Astrocyte (in vitro differentiated cells and primary cell): Measurements from ENCODE around the gene SHISA3. TPM values are rescaled to one million over a fixed set of nuclear protein-coding genes. Genes with fewer than 3 reads are reported as not detected.
A peak's percentile ranks its signal among the peaks of the same experiment; 100 is the strongest.

Source experiments
- DNase-seq: peaks from one replicate; pipeline ENCODE4 v3.0.0-alpha.2; 2010; ENCODE audit warnings: low read depth
- FAIRE-seq: peaks from 2 replicates; lab custom pipeline; 2011; peaks lifted over from hg19 to GRCh38; lab: Jason Lieb, UNC
- H2AFZ ChIP-seq: 2 replicates; pipeline ENCODE4 v1.6.0; 2012; ENCODE audit warnings: low read depth, low read length, inconsistent platforms
- H3K27ac ChIP-seq: 2 replicates; pipeline ENCODE4 v1.5.1; 2011; ENCODE audit warnings: low read depth, low read length, inconsistent platforms
- H3K27me3 ChIP-seq: 2 replicates; pipeline ENCODE4 v1.6.0; 2011; ENCODE audit warnings: low read length, inconsistent platforms; ENCODE audit not compliant: insufficient read depth
- H3K36me3 ChIP-seq: 2 replicates; pipeline ENCODE4 v1.5.1; 2011; ENCODE audit warnings: low read length, inconsistent platforms; ENCODE audit not compliant: insufficient read depth
- H3K4me1 ChIP-seq: 2 replicates; pipeline ENCODE4 v1.5.1; 2011; ENCODE audit warnings: low read length, inconsistent platforms; ENCODE audit not compliant: insufficient read depth
- H3K4me2 ChIP-seq: 2 replicates; pipeline ENCODE4 v1.6.0; 2012; ENCODE audit warnings: low read length, inconsistent platforms
- H3K4me3 ChIP-seq: 2 replicates; pipeline ENCODE4 v1.5.1; 2011; ENCODE audit warnings: low read depth, mild to moderate bottlenecking, low read length, inconsistent platforms; ENCODE audit not compliant: insufficient read depth
- H3K79me2 ChIP-seq: 2 replicates; pipeline ENCODE4 v1.6.0; 2012; ENCODE audit warnings: mild to moderate bottlenecking, low read length, inconsistent platforms; ENCODE audit not compliant: insufficient read depth
- H3K9ac ChIP-seq: 2 replicates; pipeline ENCODE4 v1.6.0; 2012; ENCODE audit warnings: mild to moderate bottlenecking, low read length, inconsistent platforms
- H3K9me3 ChIP-seq: 2 replicates; pipeline ENCODE4 v1.5.1; 2012; ENCODE audit warnings: low read depth, mild to moderate bottlenecking, low read length, inconsistent platforms; ENCODE audit not compliant: insufficient read depth
- H4K20me1 ChIP-seq: 2 replicates; pipeline ENCODE4 v1.6.0; 2012; ENCODE audit warnings: low read length, inconsistent platforms; ENCODE audit not compliant: insufficient read depth
- H3K27ac Mint-ChIP-seq: one replicate; pipeline ENCODE4 v1.8.0; 2021; ENCODE audit warnings: mild to moderate bottlenecking, mixed read lengths; ENCODE audit not compliant: unreplicated experiment
- H3K27me3 Mint-ChIP-seq: one replicate; pipeline ENCODE4 v1.8.0; 2021; ENCODE audit warnings: low read depth, mixed read lengths; ENCODE audit not compliant: unreplicated experiment
- H3K36me3 Mint-ChIP-seq: one replicate; pipeline ENCODE4 v1.8.0; 2021; ENCODE audit warnings: low read depth, mixed read lengths; ENCODE audit not compliant: unreplicated experiment
- H3K4me1 Mint-ChIP-seq: one replicate; pipeline ENCODE4 v1.8.0; 2021; ENCODE audit warnings: low read depth, mixed read lengths; ENCODE audit not compliant: unreplicated experiment
- H3K4me3 Mint-ChIP-seq: one replicate; pipeline ENCODE4 v1.8.0; 2021; ENCODE audit warnings: mild to moderate bottlenecking, moderate library complexity, mixed read lengths; ENCODE audit not compliant: unreplicated experiment
- H3K9me3 Mint-ChIP-seq: one replicate; pipeline ENCODE4 v1.8.0; 2021; ENCODE audit warnings: mild to moderate bottlenecking, mixed read lengths; ENCODE audit not compliant: unreplicated experiment
- EZH2 ChIP-seq: IDR thresholded peaks from 2 replicates; pipeline ENCODE4 v1.6.1; 2012; ENCODE audit warnings: mild to moderate bottlenecking, low read length, inconsistent platforms; ENCODE audit not compliant: insufficient read depth
- total RNA-seq: library from RNA; stranded (reverse); gene quantifications from 2 replicates; pipeline ENCODE4 v1.2.1, GENCODE V29; 2021
- TF ChIP-seq, protein P1 (sequence below): IDR thresholded peaks from 2 replicates; pipeline ENCODE4 v1.5.1; 2011; ENCODE audit warnings: low read depth, mild to moderate bottlenecking, inconsistent platforms, low read length, moderate library complexity; ENCODE audit not compliant: insufficient read depth

Gene SHISA3
- total RNA-seq, 1 donor from 2014 or later, result not detected

DNA sequence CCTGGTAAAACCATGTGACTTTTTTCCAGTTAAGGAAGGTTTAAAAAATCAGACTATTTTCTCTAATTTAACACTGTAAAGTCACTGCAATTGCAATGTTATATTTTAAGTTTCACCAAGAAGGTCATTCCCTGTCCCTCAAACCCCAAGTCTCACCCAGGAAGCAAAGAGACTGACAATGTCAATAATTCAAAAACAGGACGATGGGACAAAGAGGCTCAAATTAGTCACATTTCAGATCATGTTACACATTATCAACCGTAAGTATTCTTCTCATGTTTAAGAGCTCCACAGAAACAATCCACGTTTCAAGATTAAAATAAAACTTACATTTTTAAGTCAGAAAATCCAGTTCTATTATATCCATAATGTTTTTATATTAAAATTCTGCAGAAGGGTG lies 13.2 kb downstream of the SHISA3 start:
- Histone ChIP-seq H2AFZ (no peak overlapping the region), H3K27ac (no peak overlapping the region)
- no peak for FAIRE-seq

DNA sequence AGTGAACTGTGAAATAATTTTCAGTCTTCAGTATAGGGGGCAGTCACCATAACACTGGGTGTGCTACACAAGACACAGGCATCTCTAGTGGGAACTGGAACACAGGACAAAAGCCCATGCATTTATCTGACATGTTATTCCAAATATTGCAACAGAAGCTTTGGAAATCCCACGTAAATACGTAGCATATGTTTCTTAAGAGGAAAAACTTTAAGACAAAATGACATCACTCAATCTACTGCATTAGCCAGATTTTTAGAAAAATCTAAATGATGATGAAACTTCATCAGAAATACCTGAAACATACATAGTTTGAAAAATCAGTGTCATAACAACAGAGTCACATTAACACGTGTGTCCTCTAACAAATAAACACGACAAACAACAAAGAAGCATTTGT lies 14.5 kb downstream of the SHISA3 start:
- H3K27ac Mint-ChIP-seq, result no peak overlapping the region
- DNase-seq, result no peak

More for the DNA sequence above, 13.2 kb downstream of the SHISA3 start:
- no peak overlapping the region for H3K4me3 Mint-ChIP-seq
- peaks cover 15% of the 10 kb centered on the region for H3K4me1 ChIP-seq
- H3K4me3 ChIP-seq, result no peak overlapping the region
- DNase-seq, result no peak
- TF ChIP-seq, protein P1, sequence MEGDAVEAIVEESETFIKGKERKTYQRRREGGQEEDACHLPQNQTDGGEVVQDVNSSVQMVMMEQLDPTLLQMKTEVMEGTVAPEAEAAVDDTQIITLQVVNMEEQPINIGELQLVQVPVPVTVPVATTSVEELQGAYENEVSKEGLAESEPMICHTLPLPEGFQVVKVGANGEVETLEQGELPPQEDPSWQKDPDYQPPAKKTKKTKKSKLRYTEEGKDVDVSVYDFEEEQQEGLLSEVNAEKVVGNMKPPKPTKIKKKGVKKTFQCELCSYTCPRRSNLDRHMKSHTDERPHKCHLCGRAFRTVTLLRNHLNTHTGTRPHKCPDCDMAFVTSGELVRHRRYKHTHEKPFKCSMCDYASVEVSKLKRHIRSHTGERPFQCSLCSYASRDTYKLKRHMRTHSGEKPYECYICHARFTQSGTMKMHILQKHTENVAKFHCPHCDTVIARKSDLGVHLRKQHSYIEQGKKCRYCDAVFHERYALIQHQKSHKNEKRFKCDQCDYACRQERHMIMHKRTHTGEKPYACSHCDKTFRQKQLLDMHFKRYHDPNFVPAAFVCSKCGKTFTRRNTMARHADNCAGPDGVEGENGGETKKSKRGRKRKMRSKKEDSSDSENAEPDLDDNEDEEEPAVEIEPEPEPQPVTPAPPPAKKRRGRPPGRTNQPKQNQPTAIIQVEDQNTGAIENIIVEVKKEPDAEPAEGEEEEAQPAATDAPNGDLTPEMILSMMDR, result no peak
- no peak for TF ChIP-seq EZH2
- no peaks in the 10 kb centered on the region for H3K9me3 Mint-ChIP-seq
- H3K9me3 ChIP-seq, result no peaks in the 10 kb centered on the region
- H4K20me1 ChIP-seq, result no peaks in the 10 kb centered on the region
- H3K27me3 Mint-ChIP-seq, result peaks cover 7% of the 10 kb centered on the region
- H3K36me3 Mint-ChIP-seq, result no peaks in the 10 kb centered on the region
- no peaks in the 10 kb centered on the region for H3K27me3 ChIP-seq
- no peak overlapping the region for H3K9ac ChIP-seq
- H3K4me2 ChIP-seq, result no peak overlapping the region
- peaks cover 22% of the 10 kb centered on the region for H3K4me1 Mint-ChIP-seq
- H3K79me2 ChIP-seq, result no peaks in the 10 kb centered on the region
- no peak overlapping the region for H3K27ac Mint-ChIP-seq
- no peaks in the 10 kb centered on the region for H3K36me3 ChIP-seq

DNA sequence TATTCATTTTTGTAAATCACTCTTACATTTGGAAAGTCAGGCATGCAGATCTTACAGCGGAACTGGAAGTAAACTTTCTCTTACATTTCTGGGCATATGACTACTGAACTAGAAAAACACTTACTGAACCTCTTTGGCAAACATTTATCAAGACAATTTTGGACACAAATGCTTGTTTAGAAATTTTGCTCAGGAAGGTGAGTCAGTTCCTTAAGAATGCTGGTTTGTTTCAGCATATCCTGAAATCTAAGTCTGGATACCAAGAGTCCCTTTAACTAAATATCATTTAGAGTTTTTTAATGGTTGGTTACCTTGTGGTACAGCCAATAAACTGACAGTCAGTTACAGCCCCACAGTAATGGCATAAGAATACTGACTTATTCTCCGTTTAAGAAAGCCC lies 15.0 kb downstream of the SHISA3 start:
- H3K9ac ChIP-seq, result no peak overlapping the region
- H3K9me3 Mint-ChIP-seq, result no peaks in the 10 kb centered on the region
- no peak overlapping the region for H3K4me3 ChIP-seq
- H3K27ac ChIP-seq, result peak overlapping the region; percentile 30
- no peak overlapping the region for H3K4me3 Mint-ChIP-seq
- peaks cover 22% of the 10 kb centered on the region for H3K4me1 Mint-ChIP-seq
- H3K79me2 ChIP-seq, result no peaks in the 10 kb centered on the region
- H3K9me3 ChIP-seq, result no peaks in the 10 kb centered on the region
- no peak for TF ChIP-seq EZH2
- TF ChIP-seq, protein P1, result no peak
- no peaks in the 10 kb centered on the region for H3K27me3 Mint-ChIP-seq
- DNase-seq (peak; percentile 93), FAIRE-seq (peak; percentile 32)
- peaks cover 15% of the 10 kb centered on the region for H3K4me1 ChIP-seq
- no peaks in the 10 kb centered on the region for H3K36me3 Mint-ChIP-seq
- H3K36me3 ChIP-seq, result no peaks in the 10 kb centered on the region
- H4K20me1 ChIP-seq, result no peaks in the 10 kb centered on the region
- H2AFZ ChIP-seq, result peak overlapping the region; percentile 55
- H3K4me2 ChIP-seq, result peak overlapping the region; percentile 72
- H3K27me3 ChIP-seq, result no peaks in the 10 kb centered on the region
- no peak overlapping the region for H3K27ac Mint-ChIP-seq

More for the DNA sequence above, 14.5 kb downstream of the SHISA3 start:
- H3K4me3 Mint-ChIP-seq, result no peak overlapping the region
- Histone ChIP-seq H3K79me2 (no peaks in the 10 kb centered on the region), H3K36me3 (no peaks in the 10 kb centered on the region), H3K27me3 (no peaks in the 10 kb centered on the region), H2AFZ (peak overlapping the region; percentile 55), H3K9ac (no peak overlapping the region), H3K4me3 (no peak overlapping the region), H3K4me1 (peaks cover 15% of the 10 kb centered on the region), H3K4me2 (peak overlapping the region; percentile 72), H4K20me1 (no peaks in the 10 kb centered on the region), H3K9me3 (no peaks in the 10 kb centered on the region), H3K27ac (peak overlapping the region; percentile 4)
- no peaks in the 10 kb centered on the region for H3K9me3 Mint-ChIP-seq
- FAIRE-seq, result no peak
- H3K36me3 Mint-ChIP-seq, result no peaks in the 10 kb centered on the region
- TF ChIP-seq, protein P1, result no peak
- no peak for TF ChIP-seq EZH2
- H3K27me3 Mint-ChIP-seq, result no peaks in the 10 kb centered on the region
- peaks cover 22% of the 10 kb centered on the region for H3K4me1 Mint-ChIP-seq
